ENCODE data around the gene IGSF11. TPM values are rescaled to one million over a fixed set of nuclear protein-coding genes. Genes with fewer than 3 reads are reported as not detected.

IGSF11 gene
- polyA plus RNA-seq, 1 donor (not counting 4 experiments of a cell fraction or from before 2014, with no cell fraction given): 0.68 TPM

- no peak for DNase-seq (ENCODE audit: low read depth, low spot score)
- Histone ChIP-seq H4K20me1 (ENCODE audit: control insufficient read depth, extremely low read depth, insufficient read depth, low read length) (no peaks in the 10 kb centered on the region), H3K9ac (ENCODE audit: control insufficient read depth, extremely low read depth, insufficient read depth, low read length) (no peak overlapping the region), H2AFZ (ENCODE audit: control insufficient read depth, low read length) (no peak overlapping the region), H3K27me3 (ENCODE audit: control insufficient read depth, extremely low read depth, insufficient read depth, low read length) (no peaks in the 10 kb centered on the region), H3K4me2 (ENCODE audit: control insufficient read depth, extremely low read depth, insufficient read depth, low read depth, low read length) (no peak overlapping the region), H3K27ac (ENCODE audit: control insufficient read depth, insufficient read depth, low read length) (no peak overlapping the region), H3K4me3 (ENCODE audit: control insufficient read depth in 2 of 3, extremely low read depth in 1 of 3, insufficient read depth in 2 of 3, low read depth in 1 of 3, low read length in 3 of 3) (no peak overlapping the region), H3K9me1 (ENCODE audit: control insufficient read depth, extremely low read depth, insufficient read depth, low read length) (no peaks in the 10 kb centered on the region), H3K79me2 (ENCODE audit: control insufficient read depth, insufficient read depth, low read length) (no peaks in the 10 kb centered on the region), H3K9me3 (ENCODE audit: control insufficient read depth, low read depth, low read length) (no peaks in the 10 kb centered on the region), H3K36me3 (ENCODE audit: control insufficient read depth in 2 of 2, extremely low read depth in 1 of 2, insufficient read depth in 2 of 2, low read length in 2 of 2) (no peaks in the 10 kb centered on the region), H3K4me1 (ENCODE audit: control insufficient read depth, extremely low read depth, insufficient read depth, low read length) (no peaks in the 10 kb centered on the region)
- TF ChIP-seq EZH2 (IDR thresholded peaks at IDR 0.05; ENCODE audit: low read length): no peak
- no peak for TF ChIP-seq CTCF (optimal IDR thresholded peaks at IDR 0.05 in 1 of 3, IDR thresholded peaks at IDR 0.05 in 1 of 3, conservative IDR thresholded peaks at IDR 0.05 in 1 of 3; ENCODE audit: extremely low read depth in 1 of 3, insufficient read depth in 2 of 3, low read length in 3 of 3)
- dilution Hi-C loops (cut with MboI; ENCODE audit: extremely low pct_ligation_motif_present, low sequenced_read_pairs): no loop called here
- FAIRE-seq: no peak
Observed at GRCh38 chr3:118990823-118991560, 43.7 kb downstream of the IGSF11 start.

- H3K9ac ChIP-seq (ENCODE audit: control insufficient read depth, extremely low read depth, insufficient read depth, low read length): no peak overlapping the region
- no peaks in the 10 kb centered on the region for H3K36me3 ChIP-seq (ENCODE audit: control insufficient read depth in 2 of 2, extremely low read depth in 1 of 2, insufficient read depth in 2 of 2, low read length in 2 of 2)
- no peak for FAIRE-seq
- H3K9me1 ChIP-seq (ENCODE audit: control insufficient read depth, extremely low read depth, insufficient read depth, low read length): no peaks in the 10 kb centered on the region
- dilution Hi-C loops (cut with MboI; ENCODE audit: extremely low pct_ligation_motif_present, low sequenced_read_pairs): no loop called here
- H3K27me3 ChIP-seq (ENCODE audit: control insufficient read depth, extremely low read depth, insufficient read depth, low read length): no peaks in the 10 kb centered on the region
- H3K4me3 ChIP-seq (ENCODE audit: control insufficient read depth in 2 of 3, extremely low read depth in 1 of 3, insufficient read depth in 2 of 3, low read depth in 1 of 3, low read length in 3 of 3): no peak overlapping the region
- H3K79me2 ChIP-seq (ENCODE audit: control insufficient read depth, insufficient read depth, low read length): no peaks in the 10 kb centered on the region
- H4K20me1 ChIP-seq (ENCODE audit: control insufficient read depth, extremely low read depth, insufficient read depth, low read length): no peaks in the 10 kb centered on the region
- no peak overlapping the region for H3K4me2 ChIP-seq (ENCODE audit: control insufficient read depth, extremely low read depth, insufficient read depth, low read depth, low read length)
- no peak overlapping the region for H3K27ac ChIP-seq (ENCODE audit: control insufficient read depth, insufficient read depth, low read length)
- TF ChIP-seq EZH2 (IDR thresholded peaks at IDR 0.05; ENCODE audit: low read length): no peak
- no peak for TF ChIP-seq CTCF (optimal IDR thresholded peaks at IDR 0.05 in 1 of 3, IDR thresholded peaks at IDR 0.05 in 1 of 3, conservative IDR thresholded peaks at IDR 0.05 in 1 of 3; ENCODE audit: extremely low read depth in 1 of 3, insufficient read depth in 2 of 3, low read length in 3 of 3)
- H3K9me3 ChIP-seq (ENCODE audit: control insufficient read depth, low read depth, low read length): no peaks in the 10 kb centered on the region
- H2AFZ ChIP-seq (ENCODE audit: control insufficient read depth, low read length): no peak overlapping the region
- DNase-seq (ENCODE audit: low read depth, low spot score): no peak
- H3K4me1 ChIP-seq (ENCODE audit: control insufficient read depth, extremely low read depth, insufficient read depth, low read length): no peaks in the 10 kb centered on the region
Observed at GRCh38 chr3:118988198-118989130, 46.2 kb downstream of the IGSF11 start.
